Neural cell (in vitro differentiated cells): ENCODE results near the gene ALDH3B2.

Source experiments
- EZH2 ChIP-seq: fragments of 200-600, 300-800 bp; shearing (Covaris generic), sonication (generic); IDR thresholded peaks from 2 replicates; pipeline ENCODE4 v1.6.1; 2014; ENCODE audit warnings: antibody characterized with exemption, low read length, borderline replicate concordance, mild to moderate bottlenecking; ENCODE audit not compliant: insufficient read depth, poor library complexity, severe bottlenecking
- RAD21 ChIP-seq: fragments of 450-650 bp; conservative IDR thresholded peaks from 2 replicates; pipeline ENCODE4 v1.6.1; 2014; ENCODE audit warnings: antibody characterized with exemption, mild to moderate bottlenecking, moderate library complexity
- TAF1 ChIP-seq: IDR thresholded peaks from 2 replicates; pipeline ENCODE4 v1.6.1; 2012; ENCODE audit warnings: low read depth
- TF ChIP-seq, protein P1 (sequence below): fragments of 450-650 bp; IDR thresholded peaks from 2 replicates; pipeline ENCODE4 v1.5.1; 2014; ENCODE audit warnings: antibody characterized with exemption, mild to moderate bottlenecking, moderate library complexity; ENCODE audit not compliant: poor library complexity, severe bottlenecking

DNA sequence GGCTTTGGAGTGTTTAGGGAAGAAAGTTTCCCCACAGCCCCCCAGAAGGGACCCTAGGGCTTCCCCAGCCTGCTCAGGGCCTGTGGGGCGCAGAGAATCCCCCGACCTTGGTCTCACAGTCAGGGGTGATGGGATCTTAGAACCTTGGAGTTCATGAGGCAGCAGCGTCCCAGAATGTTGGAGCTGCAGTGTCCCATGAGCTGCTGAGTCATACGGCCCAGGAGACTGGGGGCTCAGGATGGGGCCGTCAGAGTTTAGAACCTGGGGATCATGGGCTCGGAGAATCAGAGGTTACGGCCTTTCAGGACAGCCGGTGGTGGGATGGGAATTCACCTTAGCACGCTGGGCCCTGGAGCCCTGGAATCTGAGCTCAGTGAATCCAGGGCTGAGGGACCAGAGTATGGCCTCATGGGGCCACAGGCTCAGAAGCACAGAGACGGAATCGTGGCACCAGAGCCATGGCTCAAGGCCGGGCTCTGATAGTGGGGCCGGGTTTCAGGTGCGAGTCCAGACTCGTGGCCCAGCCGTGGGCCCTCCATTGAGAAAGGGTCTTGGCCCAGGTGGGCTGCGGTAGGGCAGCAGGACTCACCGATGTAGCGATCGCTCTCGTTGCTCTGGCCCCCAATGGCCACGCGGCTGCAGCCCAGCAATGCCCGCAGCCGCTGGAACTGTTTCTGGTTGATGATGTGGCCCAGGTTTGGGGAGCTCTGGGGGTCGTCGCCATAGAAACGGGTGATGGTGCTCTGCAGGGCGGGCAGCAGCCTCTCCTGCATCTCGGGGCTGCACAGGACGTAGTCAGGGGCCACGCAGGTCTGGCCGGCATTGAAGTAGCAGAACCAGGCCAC is 9.5 kb downstream of the ALDH3B2 start:
- TF ChIP-seq RAD21 (no peak), TAF1 (no peak), EZH2 (no peak)
- TF ChIP-seq, protein P1, sequence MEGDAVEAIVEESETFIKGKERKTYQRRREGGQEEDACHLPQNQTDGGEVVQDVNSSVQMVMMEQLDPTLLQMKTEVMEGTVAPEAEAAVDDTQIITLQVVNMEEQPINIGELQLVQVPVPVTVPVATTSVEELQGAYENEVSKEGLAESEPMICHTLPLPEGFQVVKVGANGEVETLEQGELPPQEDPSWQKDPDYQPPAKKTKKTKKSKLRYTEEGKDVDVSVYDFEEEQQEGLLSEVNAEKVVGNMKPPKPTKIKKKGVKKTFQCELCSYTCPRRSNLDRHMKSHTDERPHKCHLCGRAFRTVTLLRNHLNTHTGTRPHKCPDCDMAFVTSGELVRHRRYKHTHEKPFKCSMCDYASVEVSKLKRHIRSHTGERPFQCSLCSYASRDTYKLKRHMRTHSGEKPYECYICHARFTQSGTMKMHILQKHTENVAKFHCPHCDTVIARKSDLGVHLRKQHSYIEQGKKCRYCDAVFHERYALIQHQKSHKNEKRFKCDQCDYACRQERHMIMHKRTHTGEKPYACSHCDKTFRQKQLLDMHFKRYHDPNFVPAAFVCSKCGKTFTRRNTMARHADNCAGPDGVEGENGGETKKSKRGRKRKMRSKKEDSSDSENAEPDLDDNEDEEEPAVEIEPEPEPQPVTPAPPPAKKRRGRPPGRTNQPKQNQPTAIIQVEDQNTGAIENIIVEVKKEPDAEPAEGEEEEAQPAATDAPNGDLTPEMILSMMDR = no peak
